OCI-LY1 (cell line): Measurements from ENCODE around the gene ABCB11.

Source experiments
- H2AFZ ChIP-seq: fragments of 200-600 bp; sonication (generic), shearing (Covaris generic); 2 replicates; pipeline ENCODE4 v1.6.0; 2014; ENCODE audit warnings: antibody characterized with exemption, mild to moderate bottlenecking, low read length
- H3F3A ChIP-seq: fragments of 200-600 bp; sonication (generic), shearing (Covaris generic); 2 replicates; pipeline ENCODE4 v1.6.0; 2014; ENCODE audit warnings: mild to moderate bottlenecking, antibody characterized with exemption, low read length, moderate library complexity; ENCODE audit not compliant: insufficient read depth
- H3K27ac ChIP-seq: fragments of 200-600 bp; sonication (generic); 2 replicates; pipeline ENCODE4 v1.5.1; 2014; ENCODE audit warnings: low read length, mixed run types, mild to moderate bottlenecking, low read depth; ENCODE audit not compliant: poor library complexity, severe bottlenecking
- H3K27me3 ChIP-seq: fragments of 200-600 bp; sonication (generic); 2 replicates; pipeline ENCODE4 v1.6.0; 2014; ENCODE audit warnings: antibody characterized with exemption, mild to moderate bottlenecking, low read length, moderate library complexity; ENCODE audit not compliant: insufficient read depth
- H3K36me3 ChIP-seq: fragments of 200-600 bp; sonication (generic); 2 replicates; pipeline ENCODE4 v1.6.1; 2014; ENCODE audit warnings: mild to moderate bottlenecking, antibody characterized with exemption, low read length, moderate library complexity, mixed read lengths; ENCODE audit not compliant: insufficient read depth
- H3K4me1 ChIP-seq: fragments of 200-600 bp; sonication (generic); 2 replicates; pipeline ENCODE4 v1.5.1; 2014; ENCODE audit warnings: mild to moderate bottlenecking, low read length, moderate library complexity; ENCODE audit not compliant: insufficient read depth, severe bottlenecking
- H3K4me2 ChIP-seq: fragments of 200-600 bp; sonication (generic), shearing (Covaris generic); 2 replicates; pipeline ENCODE4 v1.6.1; 2014; ENCODE audit warnings: low read length
- H3K4me3 ChIP-seq: fragments of 200-600 bp; sonication (generic); 2 replicates; pipeline ENCODE4 v1.5.1; 2014; ENCODE audit warnings: low read length, low read depth, mild to moderate bottlenecking, mixed read lengths; ENCODE audit not compliant: poor library complexity, severe bottlenecking
- H3K79me2 ChIP-seq: fragments of 200-600 bp; shearing (Covaris generic); 2 replicates; pipeline ENCODE4 v1.6.1; 2016; ENCODE audit warnings: mixed run types, low read length, mixed read lengths; ENCODE audit not compliant: insufficient read depth
- H3K9ac ChIP-seq: fragments of 200-600 bp; sonication (generic), shearing (Covaris generic); 2 replicates; pipeline ENCODE4 v1.6.1; 2014; ENCODE audit warnings: mild to moderate bottlenecking, low read length, mixed read lengths
- H3K9me2 ChIP-seq: fragments of 200-600 bp; sonication (generic), shearing (Covaris generic); 2 replicates; pipeline ENCODE4 v1.6.1; 2014; ENCODE audit warnings: low read depth, mild to moderate bottlenecking, low read length, mixed read lengths
- H3K9me3 ChIP-seq: fragments of 200-600 bp; shearing (Covaris generic); 2 replicates; pipeline ENCODE4 v1.6.1; 2014; ENCODE audit warnings: low read length, mixed read lengths
- H4K20me1 ChIP-seq: fragments of 200-600 bp; sonication (generic), shearing (Covaris generic); 2 replicates; pipeline ENCODE4 v1.6.0; 2016; ENCODE audit warnings: mild to moderate bottlenecking, low read length; ENCODE audit not compliant: insufficient read depth
- CTCF ChIP-seq: fragments of 200-600 bp; sonication (generic), shearing (Covaris generic); IDR thresholded peaks from 2 replicates; pipeline ENCODE4 v1.5.1; 2017; ENCODE audit warnings: mild to moderate bottlenecking, antibody characterized with exemption, low read length, moderate library complexity, mixed read lengths
- EZH2 ChIP-seq: fragments of 200-600 bp; sonication (generic), shearing (Covaris generic); IDR thresholded peaks from 2 replicates; pipeline ENCODE4 v1.8.0; 2017; ENCODE audit warnings: borderline replicate concordance, mixed run types, mild to moderate bottlenecking, antibody characterized with exemption, low read length, moderate library complexity, mixed read lengths

ABCB11 gene

GRCh38 chr2:168992591-168993349, 38.4 kb downstream of the ABCB11 start:
- H3K4me1 ChIP-seq, result no peaks in the 10 kb centered on the region
- no peak overlapping the region for H3K4me2 ChIP-seq
- H3K9me3 ChIP-seq, result no peaks in the 10 kb centered on the region
- H3K27me3 ChIP-seq, result no peaks in the 10 kb centered on the region
- H4K20me1 ChIP-seq, result no peaks in the 10 kb centered on the region
- no peaks in the 10 kb centered on the region for H3F3A ChIP-seq
- no peak overlapping the region for H3K27ac ChIP-seq
- no peak overlapping the region for H2AFZ ChIP-seq
- H3K79me2 ChIP-seq, result no peaks in the 10 kb centered on the region
- TF ChIP-seq CTCF, result no peak
- TF ChIP-seq EZH2, result no peak
- H3K36me3 ChIP-seq, result no peaks in the 10 kb centered on the region
- no peaks in the 10 kb centered on the region for H3K9me2 ChIP-seq
- no peak overlapping the region for H3K9ac ChIP-seq
- no peak overlapping the region for H3K4me3 ChIP-seq

GRCh38 chr2:168992026-168992425, 39.1 kb downstream of the ABCB11 start:
- H3K4me3 ChIP-seq, result no peak overlapping the region
- no peaks in the 10 kb centered on the region for H3K9me2 ChIP-seq
- no peaks in the 10 kb centered on the region for H3K4me1 ChIP-seq
- H3K9ac ChIP-seq, result no peak overlapping the region
- H3K4me2 ChIP-seq, result no peak overlapping the region
- H3K9me3 ChIP-seq, result no peaks in the 10 kb centered on the region
- H3K36me3 ChIP-seq, result no peaks in the 10 kb centered on the region
- no peaks in the 10 kb centered on the region for H3F3A ChIP-seq
- no peaks in the 10 kb centered on the region for H3K27me3 ChIP-seq
- H2AFZ ChIP-seq, result no peak overlapping the region
- H4K20me1 ChIP-seq, result no peaks in the 10 kb centered on the region
- H3K27ac ChIP-seq, result no peak overlapping the region
- no peaks in the 10 kb centered on the region for H3K79me2 ChIP-seq
- TF ChIP-seq CTCF, result no peak
- no peak for TF ChIP-seq EZH2

GRCh38 chr2:168988755-168989154, 42.4 kb downstream of the ABCB11 start:
- TF ChIP-seq EZH2, result no peak
- TF ChIP-seq CTCF, result no peak
- H3K9me2 ChIP-seq, result no peaks in the 10 kb centered on the region
- H3K79me2 ChIP-seq, result no peaks in the 10 kb centered on the region
- H3K4me3 ChIP-seq, result no peak overlapping the region
- no peaks in the 10 kb centered on the region for H3K4me1 ChIP-seq
- H2AFZ ChIP-seq, result no peak overlapping the region
- H3K9ac ChIP-seq, result no peak overlapping the region
- no peaks in the 10 kb centered on the region for H3K36me3 ChIP-seq
- no peaks in the 10 kb centered on the region for H3F3A ChIP-seq
- no peaks in the 10 kb centered on the region for H3K9me3 ChIP-seq
- H4K20me1 ChIP-seq, result no peaks in the 10 kb centered on the region
- no peak overlapping the region for H3K4me2 ChIP-seq
- H3K27ac ChIP-seq, result no peak overlapping the region
- H3K27me3 ChIP-seq, result no peaks in the 10 kb centered on the region
